Activated CD8-positive, alpha-beta memory T cell treated with anti-CD3 and anti-CD28 coated beads, Interleukin-2, amount 50 U/mL, for 1 hour (primary cell): ENCODE data around the gene RERE.

ENCODE experiments used
- DNase-seq: peaks from one replicate; pipeline ENCODE4 v3.0.0-alpha.2; 2020; ENCODE audit errors: extremely low read depth

Gene RERE

GRCh38 chr1:8547791-8548190, 269.6 kb downstream of the RERE start:
- no peak for DNase-seq

DNA sequence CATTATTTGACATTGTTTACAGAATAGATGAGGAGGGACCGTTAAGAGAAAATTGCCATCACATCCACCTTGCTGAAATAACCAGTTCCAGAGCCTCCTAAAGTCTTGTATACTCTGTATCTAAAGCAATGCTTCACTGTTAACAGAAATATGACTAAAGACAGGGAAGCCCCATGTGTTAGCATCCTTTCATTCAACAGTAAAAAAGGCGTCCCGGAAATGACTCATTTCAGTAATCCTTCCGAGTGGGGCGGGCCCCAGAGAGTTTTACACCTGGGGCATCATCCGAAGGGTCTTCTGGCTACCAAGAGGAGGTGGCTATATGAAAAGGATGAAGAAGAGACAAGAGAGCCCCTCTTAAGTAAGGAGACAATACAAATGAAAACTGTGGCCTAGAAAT, 272.4 kb downstream of the RERE start:
- DNase-seq = no peak

DNA sequence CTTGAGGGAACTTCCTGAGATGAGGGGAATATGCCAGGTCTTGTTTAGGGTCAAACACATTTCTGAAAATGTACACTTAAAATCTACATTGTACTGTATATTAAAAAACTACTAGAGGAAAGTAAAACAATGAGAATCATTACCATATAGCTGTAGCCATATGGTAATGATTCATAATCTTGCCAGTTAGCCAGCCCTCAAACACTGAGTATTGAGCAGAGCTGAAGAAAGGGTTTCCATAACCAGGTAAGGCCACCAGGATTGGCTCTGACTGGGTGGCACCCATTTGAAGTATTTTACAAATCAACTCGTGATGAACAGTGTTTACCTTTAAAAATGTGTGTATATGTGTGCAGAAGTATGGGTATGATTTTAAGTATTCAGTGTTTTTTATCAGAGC, 272.8 kb downstream of the RERE start:
- DNase-seq = no peak

DNA sequence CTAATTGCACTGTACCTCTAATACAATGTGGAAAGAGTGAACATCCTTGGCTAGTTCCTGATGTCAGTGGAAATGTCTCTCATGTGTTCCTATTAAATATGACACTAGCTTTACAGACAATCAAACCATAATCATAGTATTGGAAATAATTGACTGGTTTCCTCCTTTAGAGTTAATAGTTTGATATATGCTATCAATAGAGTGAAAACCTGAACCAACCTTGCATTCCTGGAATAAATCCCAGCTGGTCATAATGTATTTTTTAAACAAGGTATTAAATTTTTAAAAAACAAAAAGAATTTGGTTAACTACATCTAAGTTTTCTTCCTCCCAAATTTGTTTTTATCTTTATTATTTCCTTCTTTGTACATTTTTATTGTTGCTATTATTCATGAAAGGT, 273.5 kb downstream of the RERE start:
- no peak for DNase-seq

GRCh38 chr1:8541961-8542521, 275.4 kb downstream of the RERE start:
- no peak for DNase-seq

- no peak for DNase-seq
Observed at GRCh38 chr1:8540971-8541370, 276.5 kb downstream of the RERE start.

- no peak for DNase-seq
Observed at GRCh38 chr1:8540261-8540941, 277.0 kb downstream of the RERE start.

DNA sequence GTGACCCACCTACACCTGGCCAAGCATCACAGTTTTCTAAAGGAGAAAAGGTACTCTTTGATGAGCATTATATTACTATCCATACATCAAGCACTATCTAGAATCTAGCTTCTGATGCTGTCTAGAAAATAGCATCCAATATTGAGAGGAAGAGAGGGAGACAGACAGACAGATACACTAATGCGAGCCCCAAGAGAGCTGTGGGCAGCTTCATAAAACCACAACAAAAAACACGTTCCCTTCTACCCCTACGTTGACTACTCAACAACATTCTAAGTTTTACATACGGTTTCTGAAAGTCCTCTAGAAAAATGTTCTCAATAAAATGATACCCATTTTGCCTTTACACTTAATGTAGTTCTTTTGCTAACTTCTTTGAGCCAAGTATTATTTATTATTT, 277.8 kb downstream of the RERE start:
- DNase-seq = no peak

GRCh38 chr1:8538502-8538901, 278.9 kb downstream of the RERE start:
- no peak for DNase-seq

DNA sequence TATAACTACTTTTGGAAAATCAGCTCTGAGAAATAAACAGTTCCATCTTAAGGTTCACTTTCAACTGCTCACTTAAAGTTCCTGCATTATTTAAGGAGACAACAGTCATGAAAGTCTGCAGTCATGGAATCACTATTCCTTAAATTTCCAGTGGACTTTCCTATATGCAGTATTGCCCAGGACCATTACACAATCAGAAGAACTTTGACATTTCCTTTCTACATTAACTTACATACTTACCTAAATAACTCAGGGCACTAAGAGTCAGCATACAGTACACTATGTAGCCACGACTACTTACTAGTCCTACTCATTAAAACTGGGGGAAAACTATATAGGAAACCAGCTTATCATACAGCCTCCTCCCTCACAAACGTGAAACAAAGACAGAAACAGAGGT, 279.4 kb downstream of the RERE start:
- no peak for DNase-seq

GRCh38 chr1:8536515-8536914, 280.9 kb downstream of the RERE start:
- no peak for DNase-seq

DNA sequence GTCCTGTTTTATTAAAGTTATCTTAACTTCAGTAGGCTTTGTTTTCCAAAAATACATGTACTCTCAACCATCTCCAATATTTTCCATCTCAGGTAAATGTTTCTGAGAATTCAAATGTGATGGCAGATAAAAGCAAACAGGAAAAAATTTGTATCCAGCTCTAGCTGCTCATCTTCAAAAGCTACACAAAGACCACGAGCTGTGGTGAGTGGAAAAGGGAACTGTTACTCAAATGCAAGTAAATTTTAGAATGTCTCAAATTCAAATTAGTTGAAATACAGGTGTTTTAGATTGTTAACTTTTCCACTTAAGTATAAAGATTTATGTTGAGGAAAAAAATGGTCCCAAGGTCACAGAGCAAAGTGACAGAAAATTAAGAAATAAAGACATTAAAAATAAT, 283.5 kb downstream of the RERE start:
- no peak for DNase-seq

DNA sequence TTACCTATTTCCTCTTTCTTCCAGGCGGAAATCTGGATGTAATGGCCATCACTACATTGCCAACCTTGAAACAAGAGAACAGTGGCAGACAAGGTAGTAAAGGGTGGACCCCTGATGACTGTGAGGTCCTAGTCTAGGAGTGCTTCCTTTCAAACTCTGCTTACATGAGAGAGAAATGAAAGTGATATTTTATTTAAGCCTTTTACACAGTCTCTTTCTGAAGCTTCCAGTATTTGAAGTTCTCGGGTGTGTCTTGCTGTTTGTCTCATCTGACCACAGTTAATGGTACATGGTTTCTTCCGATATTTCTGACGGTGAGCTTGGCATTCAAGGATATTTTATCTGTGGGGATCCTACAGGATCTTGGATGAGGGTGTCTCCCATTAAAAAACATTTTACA, 284.3 kb downstream of the RERE start:
- no peak for DNase-seq

GRCh38 chr1:8529901-8530300, 287.5 kb downstream of the RERE start:
- no peak for DNase-seq

GRCh38 chr1:8527941-8528340, 289.5 kb downstream of the RERE start:
- DNase-seq = no peak

- peak; percentile 50 for DNase-seq
Observed at GRCh38 chr1:8525558-8526275, 291.7 kb downstream of the RERE start.

DNA sequence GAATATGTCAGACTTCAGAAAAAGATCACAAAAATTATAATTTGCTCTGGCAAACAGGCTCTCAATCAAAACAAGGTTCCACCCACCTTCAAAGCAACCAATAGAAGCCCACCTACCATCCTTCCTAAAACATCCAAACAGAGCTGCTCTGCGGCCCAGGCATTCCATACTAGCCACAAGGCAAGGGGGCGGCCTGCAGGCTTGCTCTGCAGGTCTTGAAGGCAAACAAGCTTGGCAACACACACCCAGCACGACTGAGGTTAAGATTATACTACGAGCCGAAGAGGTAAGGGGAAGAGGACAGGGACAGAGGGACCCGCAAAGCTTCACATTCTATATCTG, 292.3 kb downstream of the RERE start:
- no peak for DNase-seq

GRCh38 chr1:8524627-8525157, 292.7 kb downstream of the RERE start:
- DNase-seq = no peak

DNA sequence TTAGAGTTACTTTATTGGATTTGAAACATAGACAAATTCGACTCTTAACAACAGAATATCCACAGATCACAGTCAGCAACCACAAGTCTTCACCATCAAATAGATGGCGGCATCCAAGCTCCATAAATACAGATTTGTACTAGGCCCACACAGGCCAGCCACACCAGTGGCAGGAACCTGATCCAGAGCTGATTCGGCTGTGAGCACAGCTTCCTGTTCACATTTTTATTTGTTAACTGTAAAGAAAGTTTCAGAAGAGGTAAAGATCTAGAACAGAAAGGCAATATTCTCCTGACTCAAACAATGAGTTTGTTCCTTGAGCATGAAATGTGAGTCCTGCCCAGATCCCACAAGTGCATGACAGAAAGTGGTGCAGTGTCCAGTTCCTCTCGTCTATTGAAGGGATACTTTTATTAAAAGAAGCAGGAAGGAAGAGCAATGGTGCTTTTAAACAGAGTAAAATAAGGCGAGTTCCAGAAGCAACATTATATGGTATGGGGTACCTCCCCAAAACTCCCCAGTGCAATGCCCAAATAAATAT, 293.7 kb downstream of the RERE start:
- no peak for DNase-seq

DNA sequence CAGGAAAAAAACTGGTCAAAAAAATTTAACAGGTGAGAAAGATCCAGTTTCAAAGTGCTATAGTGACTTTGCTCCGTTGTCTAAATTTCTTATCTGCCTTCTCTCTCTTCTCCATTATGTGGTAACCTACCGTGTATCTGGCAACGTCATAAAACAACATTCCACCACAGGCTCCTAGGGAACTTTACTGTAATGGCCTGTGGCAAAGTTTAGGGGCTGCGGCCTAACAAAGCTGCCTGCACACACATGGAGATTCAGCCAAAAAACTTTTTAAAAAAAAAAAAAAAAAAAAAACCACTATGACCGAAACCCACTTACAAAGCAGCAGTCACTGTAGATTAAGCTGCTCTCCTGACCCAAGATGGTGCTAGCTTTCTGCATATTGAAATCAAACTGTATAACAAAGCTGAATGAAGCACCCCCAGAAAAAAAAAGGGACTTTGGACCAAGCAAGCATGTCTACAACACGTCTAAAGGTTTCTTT, 296.9 kb downstream of the RERE start:
- no peak for DNase-seq

- DNase-seq = no peak
Observed at GRCh38 chr1:8519167-8519566, 298.3 kb downstream of the RERE start.

DNA sequence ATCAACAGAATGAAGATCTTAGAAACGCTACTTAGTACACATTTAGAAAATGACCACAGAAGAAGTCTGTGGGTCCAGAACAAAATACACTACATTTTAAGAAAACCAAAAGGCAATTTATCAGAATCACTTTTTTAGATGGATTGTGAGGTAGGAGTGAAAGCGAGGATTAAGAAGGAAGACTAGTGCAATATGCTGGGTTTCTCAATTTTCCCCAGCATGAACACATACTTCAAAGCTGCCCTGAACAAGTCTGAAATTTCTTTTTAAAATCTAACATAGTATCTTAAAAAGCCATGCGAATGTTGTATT, 299.0 kb downstream of the RERE start:
- no peak for DNase-seq
